ENCODE results near the gene CLIP4.

The CLIP4 gene

GRCh38 chr2:29215073-29215472, 99.9 kb downstream of the CLIP4 start:
- intact Hi-C loops (cut with DNase I) = no loop called here
- no peak for DNase-seq

GRCh38 chr2:29215739-29216608, 100.8 kb downstream of the CLIP4 start:
- intact Hi-C loops (cut with DNase I) = no loop called here
- peak in 1 of 10 donors; percentile 63 for DNase-seq

GRCh38 chr2:29216609-29216909, 101.3 kb downstream of the CLIP4 start:
- no peak for DNase-seq

DNA sequence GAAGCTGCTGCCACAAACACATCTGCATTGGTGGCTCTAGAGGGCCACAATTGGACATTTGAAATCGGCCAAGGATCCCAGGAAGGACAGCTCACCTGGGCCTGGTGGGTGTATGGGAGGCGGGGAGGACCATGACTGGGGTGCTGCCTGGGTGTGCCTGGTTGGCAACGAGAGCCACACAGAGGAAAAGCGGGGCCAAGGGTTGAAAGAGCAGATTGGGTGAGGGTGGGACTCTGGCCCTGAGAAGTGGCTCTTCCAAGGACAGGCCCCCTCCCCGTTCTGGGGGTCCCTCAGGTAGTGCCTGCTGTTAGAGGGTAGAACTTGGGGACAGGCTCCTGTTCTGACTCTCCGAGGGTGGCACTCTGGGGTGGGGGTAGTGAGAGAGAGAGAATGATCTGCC, 102.9 kb downstream of the CLIP4 start:
- no peak for DNase-seq

More at GRCh38 chr2:29216609-29216909, 101.3 kb downstream of the CLIP4 start:
- intact Hi-C loops (cut with DNase I) = no loop called here

DNA sequence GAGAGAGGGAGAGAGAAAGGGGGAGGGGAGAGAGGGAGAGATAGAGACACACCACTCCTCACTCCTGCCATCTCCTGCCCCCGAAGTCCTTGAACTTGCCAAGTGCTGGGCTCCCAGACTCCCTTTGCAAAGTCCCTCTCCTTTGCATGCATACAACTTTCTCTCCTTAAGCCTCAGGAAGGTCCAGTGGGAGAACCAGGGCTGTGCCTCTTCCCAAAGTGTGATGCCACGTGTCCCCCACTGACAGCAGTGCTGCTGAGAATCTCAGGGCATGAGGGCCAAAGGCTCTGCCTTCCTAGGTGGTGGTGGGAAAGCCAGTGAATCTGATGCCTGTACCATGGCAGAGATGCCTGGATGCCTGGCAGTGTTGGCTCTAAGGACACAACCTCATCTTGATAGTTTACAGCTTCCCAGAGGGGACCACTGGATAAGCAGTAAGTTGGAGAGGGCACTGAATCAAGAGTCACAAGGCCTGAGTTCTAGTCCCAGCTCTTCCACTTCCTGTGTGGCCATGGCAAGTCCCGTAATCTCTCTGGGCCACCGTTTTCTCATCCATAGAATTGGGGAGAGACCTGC, 103.4 kb downstream of the CLIP4 start:
- DNase-seq = no peak
- intact Hi-C loops (cut with DNase I) = no loop called here

More for the DNA sequence above, 102.9 kb downstream of the CLIP4 start:
- intact Hi-C loops (cut with DNase I) = no loop called here

DNA sequence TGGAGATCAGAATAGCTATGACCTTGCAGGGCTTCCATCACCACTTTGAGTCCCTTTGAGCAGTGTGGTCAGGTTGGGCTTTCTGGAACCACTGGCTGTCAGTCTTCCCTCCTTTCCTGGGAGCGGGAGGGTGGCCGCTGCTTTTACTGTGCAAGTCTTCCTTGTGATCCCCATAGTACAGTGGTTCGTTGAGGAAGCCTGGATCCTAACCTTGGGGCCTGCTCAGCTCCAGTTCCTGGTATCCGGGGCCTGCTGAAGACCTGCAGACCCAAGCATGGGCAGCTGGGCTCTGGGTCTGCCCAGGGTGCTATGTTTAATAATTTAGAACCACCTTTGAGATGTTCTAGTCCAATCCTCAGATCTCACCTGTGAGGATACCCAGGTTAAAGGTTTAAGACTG, 104.2 kb downstream of the CLIP4 start:
- intact Hi-C loops (cut with DNase I) = no loop called here
- DNase-seq = no peak

DNA sequence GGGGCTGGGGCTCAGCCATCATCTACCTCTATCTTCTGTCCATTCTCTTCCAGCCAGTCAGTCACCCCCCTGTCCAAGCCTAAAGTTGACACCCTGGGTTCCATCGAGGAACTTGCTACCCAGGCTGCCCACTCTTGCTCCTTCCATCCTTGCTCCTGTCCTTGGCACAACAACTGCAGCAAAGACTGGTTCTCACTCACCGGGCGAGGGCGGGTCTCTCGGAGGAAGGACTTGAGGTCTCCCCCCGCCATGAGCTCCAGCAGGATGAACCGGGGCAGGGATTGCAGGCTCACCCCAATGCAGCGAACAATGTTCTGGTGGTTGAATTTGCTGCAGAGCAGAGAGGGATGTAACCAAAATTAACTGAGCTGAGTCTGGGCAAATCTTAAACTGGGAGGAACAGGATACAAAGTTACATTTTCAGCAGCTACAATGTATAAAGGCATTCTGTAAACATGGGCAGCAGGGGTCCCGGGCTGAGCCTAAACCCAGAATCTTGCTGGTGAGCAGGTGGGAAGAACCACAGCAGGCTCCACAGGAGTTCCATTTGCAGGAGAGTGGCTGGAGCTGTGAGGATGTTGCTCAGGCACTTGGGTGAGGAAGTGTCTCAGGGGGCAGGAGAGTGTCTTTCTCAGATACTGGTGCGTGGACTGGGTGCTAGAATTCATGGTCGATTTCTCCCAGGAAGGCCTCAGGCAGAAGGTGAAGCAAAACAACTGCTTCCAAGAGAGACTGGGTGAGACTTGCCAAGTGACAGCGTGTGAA, 105.5 kb downstream of the CLIP4 start:
- intact Hi-C loops (cut with DNase I) = no loop called here
- peak in 1 of 10 donors; percentile 48 for DNase-seq

- DNase-seq = no peak
- intact Hi-C loops (cut with DNase I) = no loop called here
Measured at GRCh38 chr2:29222381-29223179, 107.4 kb downstream of the CLIP4 start.

- DNase-seq = peak in 1 of 10 donors; percentile 75
- intact Hi-C loops (cut with DNase I) = no loop called here
Measured at GRCh38 chr2:29223257-29223656, 108.0 kb downstream of the CLIP4 start.

DNA sequence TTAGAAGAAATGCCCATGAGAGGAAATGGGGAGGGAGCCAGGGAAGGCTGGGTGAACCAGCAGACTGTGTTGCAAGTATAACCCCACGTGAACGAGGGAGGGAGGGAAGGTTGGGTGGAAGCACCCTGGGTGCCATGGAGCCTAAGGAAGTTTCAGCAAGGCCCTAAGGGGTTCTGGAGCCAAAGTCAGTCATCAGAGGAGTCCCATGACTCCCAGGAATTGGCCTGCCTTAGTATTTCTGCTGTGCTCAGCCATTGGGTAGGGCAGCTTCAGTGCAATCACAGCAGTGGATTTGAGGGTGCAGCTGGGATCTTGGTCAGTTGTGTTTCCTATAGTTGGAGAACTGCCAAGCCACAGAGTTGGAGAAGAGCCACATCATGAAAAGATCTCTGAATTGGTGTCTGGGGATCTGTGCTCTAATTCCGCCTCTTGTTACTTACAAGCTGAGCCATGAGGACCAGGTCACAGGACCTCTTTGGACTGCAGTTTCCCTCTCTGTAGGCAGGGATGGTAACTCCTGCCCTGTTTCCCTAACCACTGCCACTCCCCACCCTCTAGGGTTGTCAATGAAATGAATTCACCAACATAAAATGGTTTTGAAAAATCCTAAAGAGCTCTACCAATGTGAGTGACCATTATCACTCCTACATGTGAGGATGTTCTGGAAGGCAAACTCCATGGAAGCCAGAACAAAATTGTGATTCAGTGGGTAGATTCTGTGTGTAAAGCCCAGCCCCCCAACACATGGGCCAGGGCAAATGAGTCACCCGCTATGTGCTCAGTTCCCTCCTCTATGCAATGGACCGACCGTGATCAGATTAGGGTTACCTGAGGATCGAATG, 108.9 kb downstream of the CLIP4 start:
- intact Hi-C loops (cut with DNase I) = no loop called here
- no peak for DNase-seq

DNA sequence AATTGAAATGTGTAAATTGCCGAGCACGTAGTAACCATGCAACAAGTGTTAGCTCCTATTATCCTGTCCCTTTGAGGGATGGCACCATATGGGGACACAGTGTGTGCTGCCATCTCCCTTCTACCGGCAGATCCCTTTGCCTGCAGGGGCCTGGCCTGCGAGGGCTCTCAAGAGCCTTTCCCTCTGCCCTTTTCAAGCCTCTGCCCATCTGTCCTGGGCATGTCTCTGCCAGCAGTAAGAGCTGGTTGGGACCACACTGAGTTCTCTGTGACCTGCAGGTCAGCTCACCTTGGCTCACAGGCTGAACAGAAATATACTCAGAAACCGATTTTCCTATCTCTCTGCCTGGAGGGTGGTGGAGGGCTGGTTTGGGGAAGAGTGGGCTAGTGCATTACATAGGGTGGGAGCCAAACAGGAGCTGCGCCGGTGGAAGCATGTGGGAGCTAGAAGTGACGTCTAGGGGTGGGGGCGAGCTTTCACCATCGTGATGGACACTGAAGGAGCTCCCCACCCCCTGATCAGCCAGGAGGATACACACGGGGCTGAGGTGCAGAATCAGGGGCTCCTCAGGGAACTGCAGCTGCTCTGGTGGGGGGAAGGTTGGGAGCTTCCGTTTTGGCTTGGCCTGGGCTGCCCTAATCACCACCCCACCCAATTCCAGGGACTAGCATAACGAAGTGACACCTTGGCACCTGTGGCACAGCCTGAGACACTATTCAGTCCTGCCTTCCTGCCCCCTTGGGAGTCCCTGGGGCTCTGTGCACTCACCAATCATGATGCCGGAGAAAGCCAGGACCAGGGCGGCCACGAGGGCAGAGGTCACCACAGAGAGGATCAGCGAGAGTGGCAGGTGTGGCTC, 109.7 kb downstream of the CLIP4 start:
- intact Hi-C loops (cut with DNase I) = no loop called here
- peak in 1 of 10 donors; percentile 70 for DNase-seq

GRCh38 chr2:29225814-29226213, 110.6 kb downstream of the CLIP4 start:
- intact Hi-C loops (cut with DNase I) = no loop called here
- peak in 1 of 10 donors; percentile 2 for DNase-seq

DNA sequence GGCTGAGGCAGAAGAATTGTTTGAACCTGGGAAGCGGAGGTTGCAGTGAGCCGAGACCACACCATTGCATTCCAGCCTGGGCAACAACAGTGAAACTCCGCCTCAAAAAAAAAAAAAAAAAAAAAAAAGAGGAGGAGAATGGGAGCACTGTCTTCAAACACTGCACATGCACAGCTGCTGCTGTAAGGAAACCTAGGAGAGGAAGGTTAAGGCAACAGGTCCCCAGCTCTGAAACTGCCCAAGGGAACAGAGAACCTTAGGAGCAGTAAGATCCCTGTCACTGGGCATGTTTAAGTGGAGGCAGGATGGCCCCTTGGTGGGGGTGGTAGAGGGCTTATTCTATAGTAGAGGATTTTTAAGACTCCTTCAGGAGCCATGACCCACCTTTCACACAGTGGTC, 111.2 kb downstream of the CLIP4 start:
- peak in 1 of 10 donors; percentile 12 for DNase-seq
- intact Hi-C loops (cut with DNase I) = no loop called here

DNA sequence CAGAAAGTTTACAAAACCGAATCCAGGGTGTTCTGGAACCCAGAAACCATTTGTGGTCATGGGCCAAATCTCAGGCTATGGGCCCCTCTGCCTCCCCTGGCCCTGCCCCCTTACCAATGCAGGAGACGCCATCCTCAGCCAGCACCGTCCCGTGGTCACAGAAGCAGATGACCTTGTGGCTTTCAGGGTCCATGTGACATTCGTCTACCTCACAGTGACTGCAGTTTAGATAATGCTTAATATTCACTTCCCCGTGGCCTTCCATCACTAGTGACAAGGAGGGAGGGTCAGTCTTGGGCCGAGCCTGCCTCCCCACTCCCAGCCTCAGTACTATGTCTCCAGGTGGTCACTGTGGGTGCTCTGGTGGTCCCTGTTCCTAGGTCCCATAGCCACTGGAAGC, 111.6 kb downstream of the CLIP4 start:
- intact Hi-C loops (cut with DNase I) = no loop called here

GRCh38 chr2:29227935-29228675, 112.9 kb downstream of the CLIP4 start:
- peak in 2 of 10 donors; percentile 20 to 51 for DNase-seq
- intact Hi-C loops (cut with DNase I) = no loop called here

More for the DNA sequence above, 111.6 kb downstream of the CLIP4 start:
- no peak for DNase-seq

- intact Hi-C loops (cut with DNase I) = no loop called here
- peak in 1 of 10 donors; percentile 39 for DNase-seq
Measured at GRCh38 chr2:29228947-29229346, 113.7 kb downstream of the CLIP4 start.

- intact Hi-C loops (cut with DNase I) = no loop called here
- DNase-seq = peak in 1 of 10 donors; percentile 17
Measured at GRCh38 chr2:29229640-29230039, 114.4 kb downstream of the CLIP4 start.

- intact Hi-C loops (cut with DNase I) = no loop called here
Measured at GRCh38 chr2:29232041-29232440, 116.8 kb downstream of the CLIP4 start.

More at GRCh38 chr2:29232041-29232440, 116.8 kb downstream of the CLIP4 start:
- DNase-seq = peak in 1 of 10 donors; percentile 20

All from posterior cingulate gyrus (tissue), 11 donors.